ENCODE measurements around the gene NUS1. TPM values are rescaled to one million over a fixed set of nuclear protein-coding genes. Genes with fewer than 3 reads are reported as not detected.
"Not testable (repeated sequence)": the region's sequence is repeated elsewhere in the genome, so short reads cannot be mapped to it uniquely, and the experiment has no call there.

Gene NUS1
- total RNA-seq, 1 donor from 2014 or later = 20.0 TPM

DNA sequence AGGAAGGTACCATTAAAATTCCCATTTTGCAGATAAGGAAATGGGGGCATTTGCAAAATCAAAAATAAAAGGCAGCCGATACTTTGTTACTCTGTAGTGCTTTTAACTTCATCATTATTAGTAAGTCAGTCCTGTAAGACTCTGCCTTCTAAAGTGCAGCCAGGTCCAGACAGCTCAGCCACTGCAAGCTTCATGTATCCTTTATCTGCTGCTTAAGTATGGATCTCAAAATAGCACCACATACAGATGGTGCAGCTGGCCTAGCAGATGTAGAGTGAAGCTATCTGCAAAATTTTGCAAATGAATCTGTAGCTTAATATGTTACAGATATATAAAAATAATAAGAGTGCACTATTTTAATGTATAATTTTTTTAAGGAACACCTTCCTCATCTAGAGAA, 53.4 kb downstream of the NUS1 start:
- Mint-ChIP-seq H3K27me3 (ENCODE audit: unreplicated experiment) (no peaks in the 10 kb centered on the region), H3K4me1 (ENCODE audit: low read depth, unreplicated experiment) (no peaks in the 10 kb centered on the region), H3K27ac (ENCODE audit: unreplicated experiment) (no peak overlapping the region), H3K36me3 (ENCODE audit: unreplicated experiment) (no peaks in the 10 kb centered on the region), H3K4me3 (ENCODE audit: unreplicated experiment) (no peak overlapping the region), H3K9me3 (ENCODE audit: unreplicated experiment) (no peaks in the 10 kb centered on the region)
- TF ChIP-seq, protein P1, sequence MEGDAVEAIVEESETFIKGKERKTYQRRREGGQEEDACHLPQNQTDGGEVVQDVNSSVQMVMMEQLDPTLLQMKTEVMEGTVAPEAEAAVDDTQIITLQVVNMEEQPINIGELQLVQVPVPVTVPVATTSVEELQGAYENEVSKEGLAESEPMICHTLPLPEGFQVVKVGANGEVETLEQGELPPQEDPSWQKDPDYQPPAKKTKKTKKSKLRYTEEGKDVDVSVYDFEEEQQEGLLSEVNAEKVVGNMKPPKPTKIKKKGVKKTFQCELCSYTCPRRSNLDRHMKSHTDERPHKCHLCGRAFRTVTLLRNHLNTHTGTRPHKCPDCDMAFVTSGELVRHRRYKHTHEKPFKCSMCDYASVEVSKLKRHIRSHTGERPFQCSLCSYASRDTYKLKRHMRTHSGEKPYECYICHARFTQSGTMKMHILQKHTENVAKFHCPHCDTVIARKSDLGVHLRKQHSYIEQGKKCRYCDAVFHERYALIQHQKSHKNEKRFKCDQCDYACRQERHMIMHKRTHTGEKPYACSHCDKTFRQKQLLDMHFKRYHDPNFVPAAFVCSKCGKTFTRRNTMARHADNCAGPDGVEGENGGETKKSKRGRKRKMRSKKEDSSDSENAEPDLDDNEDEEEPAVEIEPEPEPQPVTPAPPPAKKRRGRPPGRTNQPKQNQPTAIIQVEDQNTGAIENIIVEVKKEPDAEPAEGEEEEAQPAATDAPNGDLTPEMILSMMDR (IDR thresholded peaks at IDR 0.05; ENCODE audit: partially characterized antibody, unreplicated experiment) = no peak
- DNase-seq = no peak

DNA sequence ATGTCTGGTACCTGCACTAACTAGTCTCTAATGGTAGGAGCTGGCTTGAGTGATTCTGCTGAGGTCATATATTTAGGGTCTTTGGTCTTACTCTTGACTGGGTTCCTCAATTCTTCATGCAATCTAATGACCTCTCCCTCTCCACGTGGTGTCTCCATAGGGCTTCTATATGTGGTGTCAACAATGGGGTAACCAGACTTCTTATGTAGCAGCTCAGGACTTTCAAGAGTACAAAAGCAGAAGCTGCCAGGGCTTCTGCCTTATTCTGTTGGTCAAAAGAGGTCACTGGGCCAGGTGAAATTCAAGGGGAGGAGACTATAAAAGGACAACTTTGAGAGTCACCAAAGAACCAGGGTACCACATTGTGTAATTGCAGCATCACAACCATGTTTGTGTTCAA, 54.3 kb downstream of the NUS1 start:
- no peak for DNase-seq
- no peak overlapping the region for H3K4me3 Mint-ChIP-seq (ENCODE audit: unreplicated experiment)
- no peaks in the 10 kb centered on the region for H3K4me1 Mint-ChIP-seq (ENCODE audit: low read depth, unreplicated experiment)
- H3K36me3 Mint-ChIP-seq (ENCODE audit: unreplicated experiment) = no peaks in the 10 kb centered on the region
- H3K27me3 Mint-ChIP-seq (ENCODE audit: unreplicated experiment) = no peaks in the 10 kb centered on the region
- no peaks in the 10 kb centered on the region for H3K9me3 Mint-ChIP-seq (ENCODE audit: unreplicated experiment)
- no peak overlapping the region for H3K27ac Mint-ChIP-seq (ENCODE audit: unreplicated experiment)
- TF ChIP-seq, protein P1 (IDR thresholded peaks at IDR 0.05; ENCODE audit: partially characterized antibody, unreplicated experiment) = no peak

DNA sequence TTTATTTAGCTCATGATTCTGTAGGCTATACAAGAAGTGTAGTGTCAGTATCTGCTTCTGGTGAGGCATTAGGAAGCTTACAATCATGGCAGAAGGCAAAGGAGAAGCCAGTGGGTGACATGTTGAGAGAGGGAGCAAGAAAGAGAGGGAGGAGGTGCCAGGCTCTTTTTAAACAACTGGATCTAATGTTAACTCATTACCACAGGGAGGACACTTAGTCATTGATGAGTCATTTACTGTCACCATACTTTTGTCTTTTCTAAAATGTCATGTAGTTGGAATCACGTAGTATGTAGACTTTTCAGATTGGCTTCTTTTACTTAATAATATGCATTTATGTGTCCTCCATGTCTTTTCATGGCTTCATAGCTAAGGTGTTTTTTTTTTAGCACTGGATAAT, 58.1 kb downstream of the NUS1 start:
- no peak for DNase-seq
- no peak overlapping the region for H3K4me3 Mint-ChIP-seq (ENCODE audit: unreplicated experiment)
- H3K27ac Mint-ChIP-seq (ENCODE audit: unreplicated experiment) = no peak overlapping the region
- TF ChIP-seq, protein P1 (IDR thresholded peaks at IDR 0.05; ENCODE audit: partially characterized antibody, unreplicated experiment) = no peak
- H3K27me3 Mint-ChIP-seq (ENCODE audit: unreplicated experiment) = no peaks in the 10 kb centered on the region
- no peaks in the 10 kb centered on the region for H3K36me3 Mint-ChIP-seq (ENCODE audit: unreplicated experiment)
- H3K9me3 Mint-ChIP-seq (ENCODE audit: unreplicated experiment) = no peaks in the 10 kb centered on the region
- no peaks in the 10 kb centered on the region for H3K4me1 Mint-ChIP-seq (ENCODE audit: low read depth, unreplicated experiment)

GRCh38 chr6:117739869-117740268, 64.6 kb downstream of the NUS1 start:
- TF ChIP-seq, protein P1 (IDR thresholded peaks at IDR 0.05; ENCODE audit: partially characterized antibody, unreplicated experiment) = no peak
- H3K9me3 Mint-ChIP-seq (ENCODE audit: unreplicated experiment) = peaks cover 6% of the 10 kb centered on the region
- no peak overlapping the region for H3K27ac Mint-ChIP-seq (ENCODE audit: unreplicated experiment)
- H3K4me3 Mint-ChIP-seq (ENCODE audit: unreplicated experiment) = no peak overlapping the region
- no peaks in the 10 kb centered on the region for H3K27me3 Mint-ChIP-seq (ENCODE audit: unreplicated experiment)
- H3K36me3 Mint-ChIP-seq (ENCODE audit: unreplicated experiment) = peaks cover 9% of the 10 kb centered on the region
- no peak for DNase-seq
- no peaks in the 10 kb centered on the region for H3K4me1 Mint-ChIP-seq (ENCODE audit: low read depth, unreplicated experiment)

GRCh38 chr6:117740605-117741004, 65.3 kb downstream of the NUS1 start:
- Mint-ChIP-seq H3K9me3 (ENCODE audit: unreplicated experiment) (peaks cover 6% of the 10 kb centered on the region), H3K36me3 (ENCODE audit: unreplicated experiment) (peaks cover 9% of the 10 kb centered on the region), H3K4me3 (ENCODE audit: unreplicated experiment) (no peak overlapping the region), H3K27me3 (ENCODE audit: unreplicated experiment) (no peaks in the 10 kb centered on the region), H3K4me1 (ENCODE audit: low read depth, unreplicated experiment) (no peaks in the 10 kb centered on the region), H3K27ac (ENCODE audit: unreplicated experiment) (no peak overlapping the region)
- no peak for DNase-seq
- TF ChIP-seq, protein P1 (IDR thresholded peaks at IDR 0.05; ENCODE audit: partially characterized antibody, unreplicated experiment) = no peak

DNA sequence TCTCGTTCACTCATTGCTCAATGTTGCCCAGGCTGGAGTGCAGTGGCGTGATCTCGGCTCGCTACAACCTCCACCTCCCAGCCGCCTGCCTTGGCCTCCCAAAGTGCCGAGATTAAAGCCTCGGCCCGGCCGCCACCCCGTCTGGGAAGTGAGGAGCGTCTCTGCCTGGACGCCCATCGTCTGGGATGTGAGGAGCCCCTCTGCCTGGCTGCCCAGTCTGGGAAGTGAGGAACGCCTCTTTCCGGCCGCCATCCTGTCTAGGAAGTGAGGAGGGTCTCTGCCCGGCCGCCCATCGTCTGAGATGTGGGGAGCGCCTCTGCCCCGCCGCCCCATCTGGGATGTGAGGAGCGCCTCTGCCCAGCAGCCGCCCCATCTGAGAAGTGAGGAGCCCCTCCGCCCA, 75.4 kb downstream of the NUS1 start:
- DNase-seq; H3K4me3 Mint-ChIP-seq (ENCODE audit: unreplicated experiment); H3K4me1 Mint-ChIP-seq (ENCODE audit: low read depth, unreplicated experiment); H3K9me3 Mint-ChIP-seq (ENCODE audit: unreplicated experiment); H3K36me3 Mint-ChIP-seq (ENCODE audit: unreplicated experiment); H3K27me3 Mint-ChIP-seq (ENCODE audit: unreplicated experiment): not testable (repeated sequence)
- peak overlapping the region; percentile 67 for H3K27ac Mint-ChIP-seq (ENCODE audit: unreplicated experiment)
